PFSK-1 (cell line): ENCODE data around the gene SERGEF.

ENCODE experiments used
- FOXP2 ChIP-seq: optimal IDR thresholded peaks from 2 replicates; pipeline ENCODE3; 2011; ENCODE audit warnings: borderline replicate concordance, control low read depth, inconsistent platforms; ENCODE audit not compliant: insufficient read depth; ENCODE audit errors: extremely low read length, extremely low read depth
- POLR2AphosphoS5 ChIP-seq: IDR thresholded peaks from 2 replicates; pipeline ENCODE4 v1.6.1; 2012; ENCODE audit warnings: low read depth, mild to moderate bottlenecking, control low read depth, low read length, moderate library complexity
- SIN3A ChIP-seq: IDR thresholded peaks from 2 replicates; pipeline ENCODE4 v1.6.1; 2012; ENCODE audit warnings: mild to moderate bottlenecking, low read length, moderate library complexity, borderline replicate concordance; ENCODE audit not compliant: insufficient read depth
- TAF1 ChIP-seq: IDR thresholded peaks from 2 replicates; pipeline ENCODE4 v1.6.1; 2012; ENCODE audit warnings: low read length, control low read depth, borderline replicate concordance; ENCODE audit not compliant: insufficient read depth
- TF ChIP-seq, protein P1 (sequence below), 2 experiments: IDR thresholded peaks; 2 replicates each; pipeline versions ENCODE4 v1.6.1 to v1.8.0; 2011 to 2012; ENCODE audit warnings: low read depth in 2 of 2, low read length in 2 of 2, control low read depth in 1 of 2, inconsistent platforms in 1 of 2, mild to moderate bottlenecking in 1 of 2, moderate library complexity in 1 of 2; ENCODE audit not compliant: insufficient read depth in 1 of 2

Gene SERGEF

GRCh38 chr11:17776212-17776875 is 236.5 kb downstream of the SERGEF start:
- TF ChIP-seq FOXP2, result no peak
- TF ChIP-seq, protein P1, sequence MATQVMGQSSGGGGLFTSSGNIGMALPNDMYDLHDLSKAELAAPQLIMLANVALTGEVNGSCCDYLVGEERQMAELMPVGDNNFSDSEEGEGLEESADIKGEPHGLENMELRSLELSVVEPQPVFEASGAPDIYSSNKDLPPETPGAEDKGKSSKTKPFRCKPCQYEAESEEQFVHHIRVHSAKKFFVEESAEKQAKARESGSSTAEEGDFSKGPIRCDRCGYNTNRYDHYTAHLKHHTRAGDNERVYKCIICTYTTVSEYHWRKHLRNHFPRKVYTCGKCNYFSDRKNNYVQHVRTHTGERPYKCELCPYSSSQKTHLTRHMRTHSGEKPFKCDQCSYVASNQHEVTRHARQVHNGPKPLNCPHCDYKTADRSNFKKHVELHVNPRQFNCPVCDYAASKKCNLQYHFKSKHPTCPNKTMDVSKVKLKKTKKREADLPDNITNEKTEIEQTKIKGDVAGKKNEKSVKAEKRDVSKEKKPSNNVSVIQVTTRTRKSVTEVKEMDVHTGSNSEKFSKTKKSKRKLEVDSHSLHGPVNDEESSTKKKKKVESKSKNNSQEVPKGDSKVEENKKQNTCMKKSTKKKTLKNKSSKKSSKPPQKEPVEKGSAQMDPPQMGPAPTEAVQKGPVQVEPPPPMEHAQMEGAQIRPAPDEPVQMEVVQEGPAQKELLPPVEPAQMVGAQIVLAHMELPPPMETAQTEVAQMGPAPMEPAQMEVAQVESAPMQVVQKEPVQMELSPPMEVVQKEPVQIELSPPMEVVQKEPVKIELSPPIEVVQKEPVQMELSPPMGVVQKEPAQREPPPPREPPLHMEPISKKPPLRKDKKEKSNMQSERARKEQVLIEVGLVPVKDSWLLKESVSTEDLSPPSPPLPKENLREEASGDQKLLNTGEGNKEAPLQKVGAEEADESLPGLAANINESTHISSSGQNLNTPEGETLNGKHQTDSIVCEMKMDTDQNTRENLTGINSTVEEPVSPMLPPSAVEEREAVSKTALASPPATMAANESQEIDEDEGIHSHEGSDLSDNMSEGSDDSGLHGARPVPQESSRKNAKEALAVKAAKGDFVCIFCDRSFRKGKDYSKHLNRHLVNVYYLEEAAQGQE (IDR thresholded peaks at IDR 0.05; ENCODE audit: insufficient read depth in 1 of 2, low read depth in 2 of 2, low read length in 2 of 2), result no peak
- no peak for TF ChIP-seq TAF1
- no peak for TF ChIP-seq SIN3A
- TF ChIP-seq POLR2AphosphoS5, result no peak

- TF ChIP-seq POLR2AphosphoS5 (no peak), FOXP2 (no peak)
Observed at GRCh38 chr11:17775507-17776211, 237.2 kb downstream of the SERGEF start.

DNA sequence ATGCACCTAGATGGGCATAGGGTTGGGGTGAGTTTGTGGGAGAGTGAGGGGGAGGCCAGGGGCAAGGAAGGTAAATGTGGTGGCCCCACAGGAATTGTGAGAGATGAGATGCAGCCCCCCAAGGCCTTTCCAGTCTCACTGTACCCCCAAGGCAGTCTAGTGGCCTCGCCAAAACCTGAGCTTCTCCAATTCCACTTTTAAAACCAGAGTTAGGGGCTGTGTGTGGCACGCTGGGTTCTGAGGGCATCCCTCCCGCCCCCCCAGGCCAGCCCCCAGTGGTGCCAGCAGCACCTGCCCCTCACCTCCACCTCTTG is 237.9 kb downstream of the SERGEF start:
- TF ChIP-seq TAF1 (no peak), SIN3A (no peak), FOXP2 (no peak), POLR2AphosphoS5 (no peak)
- TF ChIP-seq, protein P1 (IDR thresholded peaks at IDR 0.05; ENCODE audit: insufficient read depth in 1 of 2, low read depth in 2 of 2, low read length in 2 of 2), result no peak

DNA sequence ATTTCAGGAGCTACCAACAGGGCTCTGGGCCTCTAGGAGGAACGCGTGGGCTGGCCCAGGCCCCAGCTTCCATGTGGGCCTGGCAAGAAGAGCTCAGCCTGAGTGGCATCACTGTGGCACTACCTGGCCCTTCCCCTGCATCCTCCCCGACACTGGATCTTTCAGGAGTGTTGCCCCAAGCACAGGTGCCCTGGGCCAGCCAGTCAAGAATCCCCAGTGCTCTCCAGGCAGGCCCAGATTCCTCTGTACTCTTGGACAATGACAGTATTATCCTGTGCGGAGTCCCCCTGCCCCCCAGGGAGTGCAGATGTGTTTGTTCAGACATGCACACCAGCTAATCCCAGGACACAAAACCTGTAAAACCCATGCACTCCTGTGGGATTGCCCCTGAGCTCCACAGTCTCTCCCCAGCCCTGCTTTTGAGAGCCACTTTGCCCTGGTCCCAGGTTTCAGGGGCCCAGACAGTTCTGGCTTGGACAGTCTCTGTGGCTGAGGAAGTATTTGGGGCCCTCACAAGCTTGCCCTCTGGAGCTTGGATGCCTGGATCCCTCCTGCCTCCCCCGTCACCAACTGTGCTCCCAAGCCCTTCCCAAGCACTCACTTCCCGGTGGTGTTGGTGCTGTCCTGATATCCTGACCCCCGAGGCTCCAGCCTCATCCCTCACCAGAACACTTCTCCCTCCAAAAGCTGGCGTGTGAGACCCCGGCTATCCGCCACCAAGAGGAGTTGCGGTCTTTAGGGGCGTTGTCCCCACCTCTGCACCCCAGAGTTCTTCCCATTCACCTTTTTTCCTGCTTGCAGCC is 238.4 kb downstream of the SERGEF start:
- TF ChIP-seq, protein P1 (IDR thresholded peaks at IDR 0.05; ENCODE audit: insufficient read depth in 1 of 2, low read depth in 2 of 2, low read length in 2 of 2), result no peak

GRCh38 chr11:17773674-17774073 is 239.2 kb downstream of the SERGEF start:
- TF ChIP-seq, protein P1 (IDR thresholded peaks at IDR 0.05; ENCODE audit: insufficient read depth in 1 of 2, low read depth in 2 of 2, low read length in 2 of 2), result no peak
- no peak for TF ChIP-seq TAF1
- TF ChIP-seq SIN3A, result no peak
